T1000 (cell line): ENCODE measurements around the gene PIGU.
"Not testable (repeated sequence)": the region's sequence is repeated elsewhere in the genome, so short reads cannot be mapped to it uniquely, and the experiment has no call there.

Experiments used
- DNase-seq: peaks from one replicate; lab custom pipeline; 2025; ENCODE audit warnings: mixed read lengths; lab: John Stamatoyannopoulos, UW

The PIGU gene

GRCh38 chr20:34706912-34707784 is 30.3 kb upstream of the PIGU start:
- DNase-seq = no peak

GRCh38 chr20:34706302-34706875 is 29.5 kb upstream of the PIGU start:
- no peak for DNase-seq

GRCh38 chr20:34705397-34706301 is 28.8 kb upstream of the PIGU start:
- DNase-seq = peak; percentile 53

GRCh38 chr20:34705008-34705396 is 28.1 kb upstream of the PIGU start:
- DNase-seq = no peak

- peak; percentile 63 for DNase-seq
These were observed 27.5 kb upstream of the PIGU start, which contains the start of gene TP53INP2 for GRCh38 chr20:34704177-34705007. Gene TP53INP2 (plus strand): TSS chr20:34704344. CDS start chr20:34708740, 4,396 bp downstream.

GRCh38 chr20:34703424-34704176 is 26.7 kb upstream of the PIGU start:
- DNase-seq = no peak

GRCh38 chr20:34703061-34703423 is 26.1 kb upstream of the PIGU start:
- no peak for DNase-seq

GRCh38 chr20:34701405-34702085 is 24.7 kb upstream of the PIGU start:
- no peak for DNase-seq

- DNase-seq = no peak
These were observed 16.5 kb upstream of the PIGU start for GRCh38 chr20:34693414-34693813.

GRCh38 chr20:34691838-34692237 is 14.9 kb upstream of the PIGU start:
- no peak for DNase-seq

GRCh38 chr20:34689486-34689885 is 12.6 kb upstream of the PIGU start:
- DNase-seq = no peak

GRCh38 chr20:34683667-34684066 is 6.8 kb upstream of the PIGU start:
- DNase-seq = no peak

- no peak for DNase-seq
These were observed 3.8 kb upstream of the PIGU start for GRCh38 chr20:34680586-34681175.

- DNase-seq = no peak
These were observed 775 bp downstream of the PIGU start for GRCh38 chr20:34675993-34676641.

- DNase-seq = no peak
These were observed 1.3 kb downstream of the PIGU start for GRCh38 chr20:34675561-34675960.

GRCh38 chr20:34673412-34673811 is 3.5 kb downstream of the PIGU start:
- DNase-seq = no peak

- DNase-seq = no peak
These were observed 7.8 kb downstream of the PIGU start for GRCh38 chr20:34669094-34669493.

- not testable (repeated sequence) for DNase-seq
These were observed 12.1 kb downstream of the PIGU start for GRCh38 chr20:34664751-34665150.

- DNase-seq = no peak
These were observed 13.5 kb downstream of the PIGU start for GRCh38 chr20:34663213-34663943.
